Measurements from ENCODE around the gene KRTAP5-7.

KRTAP5-7 gene

DNA sequence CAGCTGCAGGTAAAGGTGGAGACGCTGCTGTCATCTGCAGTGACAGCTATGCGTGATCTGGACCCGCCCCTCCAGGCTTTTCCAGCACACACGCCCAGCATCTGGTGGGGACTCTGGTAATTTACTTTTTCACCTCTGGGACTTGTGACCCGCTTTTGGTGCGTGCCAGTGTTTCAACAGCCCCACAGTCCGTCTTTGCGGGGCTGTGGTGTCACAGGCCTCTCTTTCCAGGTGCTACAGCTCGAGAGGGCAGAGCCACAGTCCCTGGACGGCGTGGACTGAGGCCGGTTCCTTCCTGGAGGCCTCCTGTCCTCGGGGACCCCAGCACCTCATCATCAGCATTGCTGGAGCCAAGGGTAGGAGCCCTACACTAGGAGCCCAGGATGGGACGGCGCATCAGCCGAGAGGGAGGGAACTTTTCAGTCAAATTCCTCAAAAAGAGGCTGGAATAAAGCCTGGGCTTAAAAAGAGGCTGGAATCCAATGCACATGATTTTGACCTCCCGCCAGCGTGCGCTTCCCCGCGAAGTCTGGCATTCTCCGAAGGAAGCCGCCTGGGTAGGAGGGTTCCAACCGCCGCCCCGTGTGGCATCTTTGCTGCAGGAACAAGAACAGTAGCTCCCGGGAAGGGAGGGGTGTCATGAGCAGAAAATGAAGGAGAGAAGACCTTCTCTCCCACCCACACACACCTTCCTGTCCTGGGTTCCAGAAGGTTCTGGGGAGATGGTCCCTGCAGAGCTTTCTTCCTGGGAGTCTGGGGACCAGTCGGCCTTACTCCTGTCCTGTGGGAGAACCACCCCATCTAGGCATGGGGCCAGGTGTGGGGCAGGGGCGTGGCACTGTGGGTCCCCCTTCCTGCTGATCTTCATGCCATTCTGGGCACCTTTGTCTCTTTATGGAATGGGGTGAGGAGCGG is 25.7 kb upstream of the KRTAP5-7 start:
- WGBS, result 95% methylated on average over 29 of the region's 30 CpGs
- Histone ChIP-seq H3K4me2 (ENCODE audit: low read length, poor library complexity, severe bottlenecking) (no peak overlapping the region), H2BK12ac (ENCODE audit: low read length in 2 of 2) (no peak overlapping the region), H3K23ac (ENCODE audit: low read length in 2 of 2) (no peak overlapping the region), H3K4me3 (ENCODE audit: insufficient read depth in 1 of 2, low read depth in 1 of 2, low read length in 2 of 2) (no peak overlapping the region), H3K9ac (ENCODE audit: low read length) (no peak overlapping the region), H2BK5ac (ENCODE audit: low read depth, low read length, poor library complexity, severe bottlenecking) (no peak overlapping the region), H3K27me3 (ENCODE audit: control insufficient read depth in 1 of 2, insufficient read depth in 1 of 2, low read length in 2 of 2) (no peaks in the 10 kb centered on the region), H3K9me3 (ENCODE audit: control insufficient read depth, low read length) (peaks cover 3% of the 10 kb centered on the region), H3K4me1 (ENCODE audit: control insufficient read depth, insufficient read depth, low read depth, low read length) (peaks cover 6% of the 10 kb centered on the region), H2BK15ac (ENCODE audit: low read depth, poor library complexity, severe bottlenecking) (no peak overlapping the region), H4K91ac (ENCODE audit: low read length) (no peak overlapping the region), H3K4ac (ENCODE audit: low read depth in 1 of 2, low read length in 2 of 2) (no peak overlapping the region), H4K8ac (ENCODE audit: low read length) (no peak overlapping the region), H3K36me3 (ENCODE audit: control insufficient read depth in 1 of 2, insufficient read depth in 2 of 2, low read depth in 1 of 2, low read length in 2 of 2) (peaks cover 77 to 85% of the 10 kb centered on the region in 2 experiments), H3K14ac (ENCODE audit: low read length in 2 of 2) (no peak overlapping the region), H2AFZ (ENCODE audit: low read depth, low read length) (no peak overlapping the region), H3K27ac (ENCODE audit: low read length, poor library complexity, severe bottlenecking) (no peak overlapping the region), H2AK5ac (ENCODE audit: low read length, severe bottlenecking) (no peak overlapping the region), H2BK120ac (ENCODE audit: low read depth, low read length) (no peak overlapping the region), H3K18ac (ENCODE audit: low read depth in 1 of 2, low read length in 2 of 2) (no peak overlapping the region), H3K79me1 (replicated peaks; ENCODE audit: low read length, poor library complexity, severe bottlenecking) (peaks cover 13% of the 10 kb centered on the region)
- DNase-seq, result no peak

DNA sequence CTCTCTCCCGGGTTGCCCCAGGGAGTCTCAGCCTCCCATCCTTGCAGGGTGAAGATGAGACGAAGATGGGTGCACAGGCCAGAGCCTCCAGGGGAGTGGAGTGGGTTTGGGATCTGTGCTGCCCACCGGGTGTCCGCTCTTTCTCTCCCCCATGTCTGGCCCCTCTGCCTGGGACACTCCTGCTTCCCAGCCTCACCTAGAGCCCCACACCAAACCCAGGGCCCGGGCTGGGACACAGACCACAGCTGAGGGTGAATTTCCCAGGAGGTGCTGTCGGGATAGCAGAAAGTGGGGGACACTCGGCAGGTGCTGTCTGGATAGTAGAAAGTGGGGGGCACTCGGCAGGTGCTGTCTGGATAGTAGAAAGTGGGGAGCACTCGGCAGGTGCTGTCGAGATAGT is 25.0 kb upstream of the KRTAP5-7 start:
- Histone ChIP-seq H4K8ac (ENCODE audit: low read length) (no peak overlapping the region), H3K9me3 (ENCODE audit: control insufficient read depth, low read length) (no peaks in the 10 kb centered on the region), H2AFZ (ENCODE audit: low read depth, low read length) (no peak overlapping the region), H3K14ac (ENCODE audit: low read length in 2 of 2) (no peak overlapping the region), H3K36me3 (ENCODE audit: control insufficient read depth in 1 of 2, insufficient read depth in 2 of 2, low read depth in 1 of 2, low read length in 2 of 2) (peaks cover 74 to 84% of the 10 kb centered on the region in 2 experiments), H3K4me1 (ENCODE audit: control insufficient read depth, insufficient read depth, low read depth, low read length) (peaks cover 6% of the 10 kb centered on the region), H3K4me3 (ENCODE audit: insufficient read depth in 1 of 2, low read depth in 1 of 2, low read length in 2 of 2) (no peak overlapping the region), H4K91ac (ENCODE audit: low read length) (no peak overlapping the region), H3K79me1 (replicated peaks; ENCODE audit: low read length, poor library complexity, severe bottlenecking) (peaks cover 11% of the 10 kb centered on the region), H2AK5ac (ENCODE audit: low read length, severe bottlenecking) (no peak overlapping the region), H3K4ac (ENCODE audit: low read depth in 1 of 2, low read length in 2 of 2) (no peak overlapping the region), H3K27me3 (ENCODE audit: control insufficient read depth in 1 of 2, insufficient read depth in 1 of 2, low read length in 2 of 2) (no peaks in the 10 kb centered on the region), H3K18ac (ENCODE audit: low read depth in 1 of 2, low read length in 2 of 2) (no peak overlapping the region), H2BK5ac (ENCODE audit: low read depth, low read length, poor library complexity, severe bottlenecking) (no peak overlapping the region), H2BK15ac (ENCODE audit: low read depth, poor library complexity, severe bottlenecking) (no peak overlapping the region), H2BK120ac (ENCODE audit: low read depth, low read length) (no peak overlapping the region), H3K9ac (ENCODE audit: low read length) (no peak overlapping the region), H3K27ac (ENCODE audit: low read length, poor library complexity, severe bottlenecking) (no peak overlapping the region), H2BK12ac (ENCODE audit: low read length in 2 of 2) (no peak overlapping the region), H3K23ac (ENCODE audit: low read length in 2 of 2) (no peak overlapping the region), H3K4me2 (ENCODE audit: low read length, poor library complexity, severe bottlenecking) (no peak overlapping the region)
- no peak for DNase-seq
- WGBS, result 98% methylated on average over 7 of the region's 10 CpGs

DNA sequence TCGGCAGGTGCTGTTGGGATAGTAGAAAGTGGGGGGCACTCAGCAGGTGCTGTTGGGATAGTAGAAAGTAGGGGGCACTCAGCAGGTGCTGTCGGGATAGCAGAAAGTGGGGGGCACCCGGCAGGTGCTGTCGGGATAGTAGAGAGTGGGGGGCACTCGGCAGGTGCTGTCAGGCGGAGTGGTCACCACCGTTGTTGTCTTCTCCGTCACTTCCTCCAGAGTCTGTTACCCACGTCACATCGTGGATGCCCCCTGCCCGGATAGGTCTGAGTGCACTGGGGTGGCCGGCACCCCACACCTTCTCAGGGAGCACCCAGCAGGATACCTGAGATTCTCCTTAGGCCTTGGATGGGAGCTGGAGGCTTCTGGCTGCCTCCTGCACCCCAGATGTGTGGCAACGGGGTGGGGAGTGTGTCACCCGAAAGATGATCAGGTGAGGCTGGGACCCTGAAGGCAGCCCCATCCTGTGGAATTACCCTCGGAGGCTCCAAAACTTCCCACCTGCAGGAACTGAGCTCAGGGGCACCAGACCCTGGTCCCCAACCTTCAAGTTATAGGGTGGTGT is 24.1 kb upstream of the KRTAP5-7 start:
- Histone ChIP-seq H3K4me3 (ENCODE audit: insufficient read depth in 1 of 2, low read depth in 1 of 2, low read length in 2 of 2) (no peak overlapping the region), H3K4me1 (ENCODE audit: control insufficient read depth, insufficient read depth, low read depth, low read length) (peaks cover 6% of the 10 kb centered on the region), H2BK120ac (ENCODE audit: low read depth, low read length) (no peak overlapping the region), H2AK5ac (ENCODE audit: low read length, severe bottlenecking) (no peak overlapping the region), H3K36me3 (ENCODE audit: control insufficient read depth in 1 of 2, insufficient read depth in 2 of 2, low read depth in 1 of 2, low read length in 2 of 2) (peaks cover 68 to 80% of the 10 kb centered on the region in 2 experiments), H3K14ac (ENCODE audit: low read length in 2 of 2) (no peak overlapping the region), H4K91ac (ENCODE audit: low read length) (no peak overlapping the region), H2BK15ac (ENCODE audit: low read depth, poor library complexity, severe bottlenecking) (no peak overlapping the region), H2AFZ (ENCODE audit: low read depth, low read length) (no peak overlapping the region), H3K23ac (ENCODE audit: low read length in 2 of 2) (no peak overlapping the region), H3K27me3 (ENCODE audit: control insufficient read depth in 1 of 2, insufficient read depth in 1 of 2, low read length in 2 of 2) (no peaks in the 10 kb centered on the region), H2BK12ac (ENCODE audit: low read length in 2 of 2) (no peak overlapping the region), H3K27ac (ENCODE audit: low read length, poor library complexity, severe bottlenecking) (no peak overlapping the region), H4K8ac (ENCODE audit: low read length) (no peak overlapping the region), H3K9me3 (ENCODE audit: control insufficient read depth, low read length) (no peaks in the 10 kb centered on the region), H3K18ac (ENCODE audit: low read depth in 1 of 2, low read length in 2 of 2) (no peak overlapping the region), H3K4me2 (ENCODE audit: low read length, poor library complexity, severe bottlenecking) (no peak overlapping the region), H2BK5ac (ENCODE audit: low read depth, low read length, poor library complexity, severe bottlenecking) (no peak overlapping the region), H3K9ac (ENCODE audit: low read length) (no peak overlapping the region), H3K79me1 (replicated peaks; ENCODE audit: low read length, poor library complexity, severe bottlenecking) (peaks cover 11% of the 10 kb centered on the region), H3K4ac (ENCODE audit: low read depth in 1 of 2, low read length in 2 of 2) (no peak overlapping the region)
- 97% methylated on average over 14 of the region's 15 CpGs for WGBS
- no peak for DNase-seq

DNA sequence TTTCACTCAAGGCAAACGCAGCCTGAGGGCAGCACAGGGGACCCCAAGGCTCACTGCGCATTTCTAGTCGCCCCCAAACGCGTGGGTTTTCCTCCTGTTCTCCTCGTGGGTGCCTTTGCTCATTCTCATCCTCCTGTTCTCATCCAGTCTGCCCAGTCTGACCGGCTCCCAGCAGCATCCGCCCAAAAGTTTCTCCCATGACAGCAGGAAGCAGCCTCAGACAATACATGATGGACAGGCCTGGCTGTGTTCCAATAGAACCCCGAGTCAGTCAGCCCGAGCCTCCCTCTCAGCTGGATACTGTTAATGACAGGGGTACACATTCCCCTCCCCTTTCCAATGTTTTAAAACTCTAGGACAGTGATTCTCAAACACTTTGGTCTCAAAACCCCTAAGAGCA is 22.5 kb upstream of the KRTAP5-7 start:
- no peak overlapping the region for H2AK5ac ChIP-seq (ENCODE audit: low read length, severe bottlenecking)
- no peak overlapping the region for H4K8ac ChIP-seq (ENCODE audit: low read length)
- H3K14ac ChIP-seq (ENCODE audit: low read length in 2 of 2), result no peak overlapping the region
- no peak for DNase-seq
- 80% methylated on average over 10 of the region's 10 CpGs for WGBS
- no peak overlapping the region for H2BK120ac ChIP-seq (ENCODE audit: low read depth, low read length)
- no peak overlapping the region for H3K27ac ChIP-seq (ENCODE audit: low read length, poor library complexity, severe bottlenecking)
- no peak overlapping the region for H2BK12ac ChIP-seq (ENCODE audit: low read length in 2 of 2)
- H2BK5ac ChIP-seq (ENCODE audit: low read depth, low read length, poor library complexity, severe bottlenecking), result no peak overlapping the region
- H3K4me3 ChIP-seq (ENCODE audit: insufficient read depth in 1 of 2, low read depth in 1 of 2, low read length in 2 of 2), result no peak overlapping the region
- peaks cover 11% of the 10 kb centered on the region for H3K79me1 ChIP-seq (replicated peaks; ENCODE audit: low read length, poor library complexity, severe bottlenecking)
- no peak overlapping the region for H2AFZ ChIP-seq (ENCODE audit: low read depth, low read length)
- H3K27me3 ChIP-seq (ENCODE audit: control insufficient read depth in 1 of 2, insufficient read depth in 1 of 2, low read length in 2 of 2), result no peaks in the 10 kb centered on the region
- no peak overlapping the region for H3K18ac ChIP-seq (ENCODE audit: low read depth in 1 of 2, low read length in 2 of 2)
- H3K4ac ChIP-seq (ENCODE audit: low read depth in 1 of 2, low read length in 2 of 2), result no peak overlapping the region
- H3K9ac ChIP-seq (ENCODE audit: low read length), result no peak overlapping the region
- peaks cover 4% of the 10 kb centered on the region for H3K4me1 ChIP-seq (ENCODE audit: control insufficient read depth, insufficient read depth, low read depth, low read length)
- H2BK15ac ChIP-seq (ENCODE audit: low read depth, poor library complexity, severe bottlenecking), result no peak overlapping the region
- no peak overlapping the region for H3K23ac ChIP-seq (ENCODE audit: low read length in 2 of 2)
- H3K4me2 ChIP-seq (ENCODE audit: low read length, poor library complexity, severe bottlenecking), result no peak overlapping the region
- H4K91ac ChIP-seq (ENCODE audit: low read length), result no peak overlapping the region
- peaks cover 4% of the 10 kb centered on the region for H3K9me3 ChIP-seq (ENCODE audit: control insufficient read depth, low read length)
- peaks cover 55 to 64% of the 10 kb centered on the region in 2 experiments for H3K36me3 ChIP-seq (ENCODE audit: control insufficient read depth in 1 of 2, insufficient read depth in 2 of 2, low read depth in 1 of 2, low read length in 2 of 2)
